HepG2 (cell line): ENCODE data around the gene TARS3. TPM values are rescaled to one million over a fixed set of nuclear protein-coding genes. Genes with fewer than 3 reads are reported as not detected.

Experiments
- ARID2 ChIP-seq: sonication (generic); formaldehyde crosslinking; IDR thresholded peaks from 2 replicates; pipeline ENCODE4 v1.8.1; 2022; ENCODE audit warnings: mild to moderate bottlenecking, missing genetic modification reagents, borderline replicate concordance
- IRF2 ChIP-seq: IDR thresholded peaks from 2 replicates; pipeline ENCODE4 v1.6.1; 2018; ENCODE audit warnings: missing genetic modification reagents, missing compliant biosample characterization
- KLF15 ChIP-seq: sonication (generic); formaldehyde crosslinking; IDR thresholded peaks from 2 replicates; pipeline ENCODE4 v1.8.1; 2023; ENCODE audit warnings: borderline replicate concordance, mild to moderate bottlenecking, inconsistent platforms, missing genetic modification reagents, mixed read lengths
- NR2F1 ChIP-seq, 2 experiments: fragments of 450-650 bp in 1 of 2; formaldehyde crosslinking in 1 of 2; IDR thresholded peaks; 2 replicates each; pipeline versions ENCODE4 v1.5.0 to v1.6.1; 2016 to 2020; ENCODE audit warnings: mild to moderate bottlenecking in 1 of 2, missing compliant biosample characterization in 1 of 2, missing genetic modification reagents in 1 of 2, moderate library complexity in 1 of 2
- NR3C1 ChIP-seq: sonication (generic); formaldehyde crosslinking; IDR thresholded peaks from 2 replicates; pipeline ENCODE4 v1.4.0; 2020; ENCODE audit warnings: missing genetic modification reagents
- PRPF4 ChIP-seq: fragments of 200-400 bp; formaldehyde crosslinking; IDR thresholded peaks from 2 replicates; pipeline ENCODE4 v1.6.1; 2016; ENCODE audit warnings: low read length, low read depth; ENCODE audit not compliant: poor library complexity, severe bottlenecking
- RARA ChIP-seq: IDR thresholded peaks from 2 replicates; pipeline ENCODE4 v1.6.1; 2016; ENCODE audit warnings: missing genetic modification reagents, missing compliant biosample characterization
- SNAPC4 ChIP-seq: sonication (generic); formaldehyde crosslinking; IDR thresholded peaks from 2 replicates; pipeline ENCODE4 v1.4.0; 2020; ENCODE audit warnings: mild to moderate bottlenecking, missing genetic modification reagents
- SP1 ChIP-seq, 2 experiments: fragments of 450-650 bp in 1 of 2; sonication (generic) in 1 of 2; formaldehyde crosslinking in 1 of 2; IDR thresholded peaks; 2 replicates each; pipeline versions ENCODE4 v1.4.0 to v1.6.1; 2016 to 2020; ENCODE audit warnings: missing genetic modification reagents in 1 of 2
- TEF ChIP-seq: sonication (generic); formaldehyde crosslinking; IDR thresholded peaks from 2 replicates; pipeline ENCODE4 v1.5.0; 2020; ENCODE audit warnings: missing genetic modification reagents
- TOPORS ChIP-seq: sonication (generic); formaldehyde crosslinking; IDR thresholded peaks from 2 replicates; pipeline ENCODE4 v1.8.0; 2023; ENCODE audit warnings: mild to moderate bottlenecking, missing genetic modification reagents
- ZBTB39 ChIP-seq: sonication (generic); formaldehyde crosslinking; IDR thresholded peaks from 2 replicates; pipeline ENCODE4 v1.5.0; 2020; ENCODE audit warnings: missing genetic modification reagents
- ZIK1 ChIP-seq: sonication (generic); formaldehyde crosslinking; IDR thresholded peaks from 2 replicates; pipeline ENCODE4 v1.5.0; 2020; ENCODE audit warnings: mild to moderate bottlenecking, low read depth, missing genetic modification reagents, borderline replicate concordance
- ZNF18 ChIP-seq: sonication (generic); formaldehyde crosslinking; IDR thresholded peaks from 2 replicates; pipeline ENCODE4 v1.8.0; 2022; ENCODE audit warnings: mild to moderate bottlenecking, missing genetic modification reagents; ENCODE audit not compliant: insufficient replicate concordance
- ZNF510 ChIP-seq: sonication (generic); formaldehyde crosslinking; IDR thresholded peaks from 2 replicates; pipeline ENCODE4 v1.4.0; 2020; ENCODE audit warnings: low read depth, mild to moderate bottlenecking, missing genetic modification reagents
- ZNF552 ChIP-seq: sonication (generic); formaldehyde crosslinking; IDR thresholded peaks from 2 replicates; pipeline ENCODE4 v1.9.0; 2022; ENCODE audit warnings: missing genetic modification reagents, mild to moderate bottlenecking, borderline replicate concordance
- ZNF766 ChIP-seq: sonication (generic); formaldehyde crosslinking; IDR thresholded peaks from 2 replicates; pipeline ENCODE4 v1.5.0; 2020; ENCODE audit warnings: missing genetic modification reagents, borderline replicate concordance
- ZNF788 ChIP-seq: sonication (generic); formaldehyde crosslinking; IDR thresholded peaks from 2 replicates; pipeline ENCODE4 v1.5.0; 2020; ENCODE audit warnings: mild to moderate bottlenecking, missing genetic modification reagents, borderline replicate concordance
- ZNF850 ChIP-seq: sonication (generic); formaldehyde crosslinking; conservative IDR thresholded peaks from 2 replicates; pipeline ENCODE4 v1.9.0; 2021; ENCODE audit warnings: mild to moderate bottlenecking, missing genetic modification reagents
- polyA plus RNA-seq, 8 experiments: library from polyadenylated mRNA; depleted of rRNA in 3 of 8; stranded (reverse) in 7 of 8; unstranded in 1 of 8; fragments of >200 nt; fragmentation: Illumina TruSeq in 4 of 8; extraction: Trizol in 4 of 8; gene quantifications; 2 replicates each; pipeline versions ENCODE4 v1.2.1 to v1.2.3, GENCODE V29; 2011 to 2016; ENCODE audit warnings: low read depth in 4 of 8, missing spikeins in 1 of 8, mixed read lengths in 1 of 8; ENCODE audit not compliant: insufficient read depth in 1 of 8
- total RNA-seq, 5 experiments: library from RNA; depleted of rRNA; stranded (reverse); fragments of >200 nt; fragmentation: Illumina TruSeq; extraction: Trizol; gene quantifications; 2 replicates each; pipeline ENCODE4 v1.2.3, GENCODE V29; 2016; ENCODE audit warnings: low read depth in 1 of 5

Gene TARS3
- total and polyA plus RNA-seq, 2 of the 13 experiments (the other 11 are each of a cell fraction or from before 2014, with no cell fraction given), result 4.1 to 11.7 TPM

- TF ChIP-seq ZNF18 (peak; percentile 52), ZNF766 (CRISPR knock-in tag) (no peak), SP1 (IDR thresholded peaks at IDR 0.05) (no peak), SP1 (CRISPR knock-in tag; IDR thresholded peaks at IDR 0.05) (no peak), ZBTB39 (CRISPR knock-in tag) (no peak), PRPF4 (no peak), ZNF850 (CRISPR knock-in tag) (no peak), NR3C1 (CRISPR knock-in tag) (no peak), ZNF788 (peak; percentile 58; the same call in 1 of the 2 replicates), IRF2 (CRISPR knock-in tag) (0 out of 2 replicates have a peak, but pooled peaks have one; percentile 56), NR2F1 (CRISPR knock-in tag; IDR thresholded peaks at IDR 0.05) (no peak), RARA (CRISPR knock-in tag) (peak; percentile 33; the same call in 1 of the 2 replicates), ZNF552 (CRISPR knock-in tag) (no peak), TOPORS (CRISPR knock-in tag) (no peak), SNAPC4 (CRISPR knock-in tag) (no peak), KLF15 (CRISPR knock-in tag) (no peak), ZNF510 (CRISPR knock-in tag) (no peak), ARID2 (no peak), TEF (CRISPR knock-in tag) (no peak), ZIK1 (CRISPR knock-in tag) (no peak)
Measured at GRCh38 chr15:101613130-101614000, 110.9 kb downstream of the TARS3 start (continued).
